Lower leg skin (tissue), 3 donors: ENCODE measurements around the gene EEF1AKMT3.

Source experiments
- CTCF ChIP-seq, 3 donors: fragments of 450-650 bp; IDR thresholded peaks; one replicate each; pipeline ENCODE4 v1.5.1; 2016; ENCODE audit warnings: antibody characterized with exemption in 3 of 3, mild to moderate bottlenecking in 3 of 3, moderate library complexity in 2 of 3
- POLR2A ChIP-seq, 2 donors: fragments of 450-650 bp; IDR thresholded peaks; one replicate each; pipeline ENCODE4 v1.6.1; 2016 to 2017; ENCODE audit warnings: antibody characterized with exemption in 2 of 2, mild to moderate bottlenecking in 1 of 2, moderate library complexity in 1 of 2

DNA sequence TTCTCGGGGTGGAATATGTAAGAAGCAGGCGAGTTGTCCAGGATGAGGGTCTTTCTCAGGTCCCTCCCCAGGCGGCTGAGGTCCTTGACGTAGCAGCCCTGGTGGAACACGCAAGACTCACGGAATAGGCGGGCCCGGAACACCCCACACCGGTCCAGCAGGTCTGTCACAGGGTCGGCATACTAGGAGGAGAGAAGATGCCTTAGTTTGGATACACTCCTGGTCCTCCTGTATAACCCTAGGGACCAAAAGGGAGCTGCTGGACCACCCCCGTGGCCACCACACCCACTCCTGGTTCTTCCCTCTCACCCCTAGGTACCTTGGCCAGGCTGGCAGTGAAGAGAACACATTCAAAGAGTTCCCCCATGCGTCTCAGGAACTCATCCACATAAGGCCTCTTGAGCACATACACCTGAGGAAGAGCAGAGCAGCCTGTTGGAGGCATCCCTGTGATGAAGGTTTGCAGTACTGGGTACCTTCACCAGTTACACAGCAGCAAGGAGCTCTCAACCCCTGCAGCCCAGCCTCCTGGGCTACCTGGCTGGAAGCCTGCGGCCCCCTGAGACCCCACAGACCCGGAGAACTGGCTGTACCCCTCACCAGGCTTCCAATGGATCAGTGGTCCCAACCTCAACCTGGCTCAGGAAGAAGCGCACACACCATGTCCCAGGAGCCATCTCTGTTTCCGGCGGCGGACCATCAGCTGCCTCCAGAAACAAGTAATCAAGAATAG, 51.7 kb downstream of the EEF1AKMT3 start:
- TF ChIP-seq POLR2A (IDR thresholded peaks at IDR 0.05) (no peak), CTCF (IDR thresholded peaks at IDR 0.05) (no peak)
